Measurements from ENCODE around the gene SCAND1.
"Not testable (repeated sequence)": the region's sequence is repeated elsewhere in the genome, so short reads cannot be mapped to it uniquely, and the experiment has no call there.

SCAND1 gene

DNA sequence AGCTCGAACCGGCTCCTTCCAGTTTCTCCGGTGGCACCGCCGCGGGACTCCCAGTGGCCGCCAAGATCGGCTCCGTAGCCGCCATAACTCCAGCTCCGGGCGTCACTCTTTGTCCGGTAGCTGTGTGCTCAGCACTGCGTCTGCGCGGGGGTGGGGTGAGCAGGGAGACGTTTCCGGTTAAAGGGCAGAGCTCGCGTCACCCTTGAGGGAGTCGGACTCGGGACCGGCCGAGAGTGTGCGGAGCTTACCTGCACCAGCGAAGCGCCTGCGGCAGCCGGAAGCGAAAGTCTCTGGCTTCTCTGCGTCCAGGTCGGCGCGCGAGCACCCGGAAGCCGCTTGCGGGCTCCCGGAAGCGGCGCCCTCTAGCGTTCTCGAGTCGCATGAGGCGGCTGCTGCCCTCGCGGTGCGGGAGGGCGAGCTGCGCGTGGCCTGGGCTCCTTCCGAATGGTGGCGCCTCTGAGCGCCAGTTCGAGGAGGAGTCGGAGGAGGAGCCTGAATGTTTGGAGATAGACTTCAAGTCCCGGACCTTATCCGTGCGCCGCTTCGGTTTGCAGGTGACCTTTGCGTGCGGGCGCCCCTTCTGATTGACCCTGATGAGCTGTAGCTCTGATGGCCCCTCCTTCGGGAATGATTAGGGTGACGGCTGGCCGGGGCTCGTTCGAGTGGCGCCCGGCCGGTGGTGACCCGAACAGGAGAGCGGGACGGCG lies at the start of gene SCAND1:
TSS of gene SCAND1 (minus strand) at position 303 of the 707 bp plus-strand sequence. CDS start at position 85, 218 bp downstream.
- Histone ChIP-seq H2AFZ (ENCODE audit: low read depth, low read length) (peak within 1 kb of the TSS; percentile 78), H3K36me3 (ENCODE audit: insufficient read depth, low read length) (peaks cover 6% of the 10 kb centered on the region), H3K4me1 (ENCODE audit: insufficient read depth, low read length) (peaks cover 13% of the 10 kb centered on the region), H3K4me3 (ENCODE audit: low read length) (peak within 1 kb of the TSS; percentile 75), H3K27me3 (ENCODE audit: insufficient read depth, low read length) (no peaks in the 10 kb centered on the region), H3K9me3 (ENCODE audit: low read length) (no peaks in the 10 kb centered on the region)

GRCh38 chr20:36004045-36004444 lies 49.7 kb upstream of the SCAND1 start:
- H3K4me1 ChIP-seq (ENCODE audit: insufficient read depth, low read length): no peaks in the 10 kb centered on the region
- no peaks in the 10 kb centered on the region for H3K27me3 ChIP-seq (ENCODE audit: insufficient read depth, low read length)
- no peaks in the 10 kb centered on the region for H3K36me3 ChIP-seq (ENCODE audit: insufficient read depth, low read length)
- H3K4me3 ChIP-seq (ENCODE audit: low read length): no peak overlapping the region
- no peak overlapping the region for H2AFZ ChIP-seq (ENCODE audit: low read depth, low read length)
- peaks cover 2% of the 10 kb centered on the region for H3K9me3 ChIP-seq (ENCODE audit: low read length)

- H3K4me3 ChIP-seq (ENCODE audit: low read length): no peak overlapping the region
- H2AFZ ChIP-seq (ENCODE audit: low read depth, low read length): no peak overlapping the region
- no peaks in the 10 kb centered on the region for H3K4me1 ChIP-seq (ENCODE audit: insufficient read depth, low read length)
- peaks cover 2% of the 10 kb centered on the region for H3K9me3 ChIP-seq (ENCODE audit: low read length)
- H3K36me3 ChIP-seq (ENCODE audit: insufficient read depth, low read length): no peaks in the 10 kb centered on the region
- no peaks in the 10 kb centered on the region for H3K27me3 ChIP-seq (ENCODE audit: insufficient read depth, low read length)
These were observed 48.6 kb upstream of the SCAND1 start for GRCh38 chr20:36002855-36003254.

GRCh38 chr20:36001331-36001730 lies 47.0 kb upstream of the SCAND1 start:
- not testable (repeated sequence) for H3K4me3 ChIP-seq (ENCODE audit: low read length); H3K36me3 ChIP-seq (ENCODE audit: insufficient read depth, low read length); H3K4me1 ChIP-seq (ENCODE audit: insufficient read depth, low read length); H3K9me3 ChIP-seq (ENCODE audit: low read length); H2AFZ ChIP-seq (ENCODE audit: low read depth, low read length); H3K27me3 ChIP-seq (ENCODE audit: insufficient read depth, low read length)

DNA sequence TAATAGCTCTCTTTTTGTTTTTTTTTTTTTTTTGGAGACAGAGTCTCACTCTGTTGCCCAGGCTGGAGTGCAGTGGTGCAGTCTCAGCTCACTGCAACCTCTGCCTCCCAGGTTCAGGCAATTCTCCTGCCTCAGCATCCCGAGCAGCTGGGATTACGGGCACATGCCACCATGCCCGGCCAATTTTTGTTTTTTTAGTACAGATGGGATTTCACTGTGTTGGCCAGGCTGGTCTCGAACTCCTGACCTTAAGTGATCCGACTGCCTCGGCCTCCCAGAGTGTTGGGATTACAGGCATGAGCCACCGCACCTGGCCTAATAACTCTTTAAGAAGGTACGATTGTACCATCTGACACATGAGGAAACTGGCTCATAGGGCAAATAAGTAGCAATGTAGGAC lies 42.2 kb upstream of the SCAND1 start:
- not testable (repeated sequence) for H3K27me3 ChIP-seq (ENCODE audit: insufficient read depth, low read length); H3K9me3 ChIP-seq (ENCODE audit: low read length); H3K4me1 ChIP-seq (ENCODE audit: insufficient read depth, low read length); H2AFZ ChIP-seq (ENCODE audit: low read depth, low read length); H3K36me3 ChIP-seq (ENCODE audit: insufficient read depth, low read length); H3K4me3 ChIP-seq (ENCODE audit: low read length)

- H3K4me3 ChIP-seq (ENCODE audit: low read length): no peak overlapping the region
- H3K9me3 ChIP-seq (ENCODE audit: low read length): no peaks in the 10 kb centered on the region
- H2AFZ ChIP-seq (ENCODE audit: low read depth, low read length): no peak overlapping the region
- no peaks in the 10 kb centered on the region for H3K27me3 ChIP-seq (ENCODE audit: insufficient read depth, low read length)
- H3K36me3 ChIP-seq (ENCODE audit: insufficient read depth, low read length): no peaks in the 10 kb centered on the region
- H3K4me1 ChIP-seq (ENCODE audit: insufficient read depth, low read length): peaks cover 8% of the 10 kb centered on the region
These were observed 40.7 kb upstream of the SCAND1 start for GRCh38 chr20:35994994-35995453.

DNA sequence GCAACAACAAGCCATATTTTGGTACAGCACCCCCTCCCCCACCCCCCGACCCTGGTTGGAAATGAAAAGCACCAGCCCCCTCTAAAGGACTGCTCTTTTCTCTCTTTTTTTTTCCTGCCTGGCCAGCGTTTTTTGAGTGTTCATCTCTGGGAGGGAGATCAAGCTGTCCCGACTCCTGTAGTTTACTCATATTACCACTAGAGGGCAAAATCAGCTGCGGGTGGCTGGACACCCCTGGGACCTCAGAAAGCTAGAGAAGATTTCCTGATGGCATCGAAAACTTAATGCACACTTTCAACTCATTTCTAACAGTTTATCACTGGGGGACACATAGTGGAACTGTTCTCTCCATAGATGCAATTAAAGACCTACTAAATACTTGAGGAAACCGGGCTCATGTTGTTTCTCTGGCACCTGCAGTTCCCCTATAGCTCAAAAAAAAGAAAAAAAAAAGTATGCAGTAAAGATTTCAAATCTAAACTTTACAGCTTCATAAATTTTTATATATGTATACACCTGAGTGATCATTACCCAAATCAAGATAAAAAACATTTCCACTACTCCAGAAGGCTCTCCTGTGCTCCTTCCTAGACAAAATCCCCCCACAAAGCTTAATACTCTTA lies 38.5 kb upstream of the SCAND1 start:
- H3K27me3 ChIP-seq (ENCODE audit: insufficient read depth, low read length): no peaks in the 10 kb centered on the region
- H3K36me3 ChIP-seq (ENCODE audit: insufficient read depth, low read length): no peaks in the 10 kb centered on the region
- peaks cover 8% of the 10 kb centered on the region for H3K4me1 ChIP-seq (ENCODE audit: insufficient read depth, low read length)
- no peak overlapping the region for H3K4me3 ChIP-seq (ENCODE audit: low read length)
- H2AFZ ChIP-seq (ENCODE audit: low read depth, low read length): no peak overlapping the region
- H3K9me3 ChIP-seq (ENCODE audit: low read length): no peaks in the 10 kb centered on the region

DNA sequence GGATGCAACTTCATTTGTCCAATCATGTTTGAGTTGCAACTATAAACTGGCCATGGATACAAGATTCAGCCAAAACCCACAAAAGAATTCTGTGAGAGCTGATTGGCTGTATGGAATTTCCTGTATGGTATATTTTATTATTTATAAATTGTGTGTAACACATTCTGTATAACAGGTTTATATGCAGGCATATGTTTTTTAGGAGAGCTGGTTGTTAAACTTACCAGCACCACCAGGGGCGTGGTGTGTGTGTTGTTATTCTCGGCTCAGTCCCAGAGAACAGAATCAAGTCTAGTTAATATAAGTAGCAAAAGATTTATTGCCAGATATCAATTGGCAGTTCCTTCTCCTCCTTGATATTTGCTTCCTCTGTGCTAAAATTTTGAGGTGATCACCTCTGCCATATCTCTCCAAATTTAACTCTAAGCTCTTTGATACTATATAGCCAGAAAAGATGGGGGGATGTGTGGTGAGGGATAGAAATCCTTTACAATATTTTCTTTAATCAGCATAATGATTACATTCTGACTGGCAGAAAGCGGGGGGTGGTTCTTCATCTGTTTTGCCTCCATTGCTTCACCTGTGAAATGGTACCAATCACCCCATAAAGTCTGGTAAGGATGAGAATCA lies 37.0 kb upstream of the SCAND1 start:
- Histone ChIP-seq H3K9me3 (ENCODE audit: low read length) (no peaks in the 10 kb centered on the region), H3K27me3 (ENCODE audit: insufficient read depth, low read length) (no peaks in the 10 kb centered on the region), H3K4me3 (ENCODE audit: low read length) (no peak overlapping the region), H2AFZ (ENCODE audit: low read depth, low read length) (no peak overlapping the region), H3K4me1 (ENCODE audit: insufficient read depth, low read length) (peaks cover 8% of the 10 kb centered on the region), H3K36me3 (ENCODE audit: insufficient read depth, low read length) (no peaks in the 10 kb centered on the region)

DNA sequence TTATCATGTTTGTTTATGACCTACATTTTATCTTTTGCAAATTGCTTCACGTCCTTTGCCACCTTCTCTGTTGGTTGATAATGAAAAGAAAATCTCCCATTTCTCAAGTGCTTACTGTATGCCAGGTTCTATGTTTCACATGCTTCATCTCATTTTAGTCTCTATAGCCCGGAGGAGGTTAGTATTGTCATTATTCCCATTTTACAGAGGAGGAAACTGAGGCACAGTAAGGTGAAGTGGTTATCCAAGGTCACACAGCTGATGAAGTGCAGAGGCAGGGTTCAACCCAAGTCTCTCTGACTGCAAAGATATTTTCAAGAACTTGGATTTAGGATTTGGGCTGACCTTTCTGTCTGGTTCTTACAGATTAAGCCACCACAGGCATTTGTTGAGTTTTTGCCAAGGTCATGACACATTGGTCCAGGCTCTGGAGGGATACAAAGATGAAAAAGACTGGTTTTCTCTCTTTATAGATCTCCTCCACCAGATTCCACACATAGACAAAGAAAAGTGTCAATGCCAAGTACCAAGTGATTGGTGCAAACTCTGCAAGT lies 34.7 kb upstream of the SCAND1 start:
- Histone ChIP-seq H3K27me3 (ENCODE audit: insufficient read depth, low read length) (no peaks in the 10 kb centered on the region), H3K4me3 (ENCODE audit: low read length) (no peak overlapping the region), H2AFZ (ENCODE audit: low read depth, low read length) (no peak overlapping the region), H3K36me3 (ENCODE audit: insufficient read depth, low read length) (no peaks in the 10 kb centered on the region), H3K4me1 (ENCODE audit: insufficient read depth, low read length) (peaks cover 8% of the 10 kb centered on the region), H3K9me3 (ENCODE audit: low read length) (no peaks in the 10 kb centered on the region)

DNA sequence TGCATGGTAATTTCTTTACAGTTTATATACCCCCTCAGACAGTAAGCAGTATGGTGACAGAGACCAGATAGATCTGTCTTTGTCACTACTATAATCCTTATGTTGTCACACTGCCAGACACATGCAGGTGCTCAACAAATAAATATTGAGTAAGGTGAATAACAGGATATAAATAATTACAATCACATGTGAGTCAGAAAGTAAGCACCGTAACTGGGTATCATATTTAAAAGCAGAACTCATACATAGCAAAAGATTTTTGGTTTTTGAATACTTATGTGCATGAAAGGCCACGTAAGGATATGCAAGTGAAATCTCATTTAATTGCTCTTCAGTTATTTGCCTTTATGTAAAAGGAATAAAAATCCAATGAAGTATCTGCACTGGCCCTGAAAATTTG lies 31.5 kb upstream of the SCAND1 start:
- Histone ChIP-seq H3K27me3 (ENCODE audit: insufficient read depth, low read length) (no peaks in the 10 kb centered on the region), H3K9me3 (ENCODE audit: low read length) (no peaks in the 10 kb centered on the region), H2AFZ (ENCODE audit: low read depth, low read length) (no peak overlapping the region), H3K36me3 (ENCODE audit: insufficient read depth, low read length) (no peaks in the 10 kb centered on the region), H3K4me1 (ENCODE audit: insufficient read depth, low read length) (no peaks in the 10 kb centered on the region), H3K4me3 (ENCODE audit: low read length) (no peak overlapping the region)

GRCh38 chr20:35984382-35984781 lies 30.1 kb upstream of the SCAND1 start:
- no peaks in the 10 kb centered on the region for H3K36me3 ChIP-seq (ENCODE audit: insufficient read depth, low read length)

DNA sequence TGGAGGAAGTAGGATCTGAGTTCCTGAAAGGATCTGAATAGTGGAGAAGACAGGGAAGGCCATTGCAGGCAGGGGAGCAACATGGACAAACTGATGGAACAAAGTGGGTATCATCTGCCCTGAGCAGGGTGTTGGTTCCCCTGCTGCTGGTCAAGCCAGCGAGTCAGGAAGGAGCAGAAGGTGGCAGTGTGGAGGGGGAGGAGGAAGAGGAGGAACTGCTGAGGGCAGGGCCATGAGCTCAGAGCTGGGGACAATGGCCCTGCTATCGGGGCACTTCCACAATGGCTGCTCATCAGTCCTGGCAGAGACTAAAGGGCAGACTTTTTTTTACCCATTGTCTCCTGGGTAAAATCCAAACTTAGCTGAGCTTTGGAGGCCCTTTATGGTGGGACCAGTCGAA lies 27.7 kb upstream of the SCAND1 start:
- no peaks in the 10 kb centered on the region for H3K36me3 ChIP-seq (ENCODE audit: insufficient read depth, low read length)
- no peaks in the 10 kb centered on the region for H3K27me3 ChIP-seq (ENCODE audit: insufficient read depth, low read length)
- no peak overlapping the region for H2AFZ ChIP-seq (ENCODE audit: low read depth, low read length)
- H3K4me3 ChIP-seq (ENCODE audit: low read length): no peak overlapping the region
- no peaks in the 10 kb centered on the region for H3K4me1 ChIP-seq (ENCODE audit: insufficient read depth, low read length)
- H3K9me3 ChIP-seq (ENCODE audit: low read length): no peaks in the 10 kb centered on the region

More at GRCh38 chr20:35984382-35984781, 30.1 kb upstream of the SCAND1 start:
- H2AFZ ChIP-seq (ENCODE audit: low read depth, low read length): no peak overlapping the region
- no peaks in the 10 kb centered on the region for H3K4me1 ChIP-seq (ENCODE audit: insufficient read depth, low read length)
- H3K27me3 ChIP-seq (ENCODE audit: insufficient read depth, low read length): no peaks in the 10 kb centered on the region
- no peaks in the 10 kb centered on the region for H3K9me3 ChIP-seq (ENCODE audit: low read length)
- H3K4me3 ChIP-seq (ENCODE audit: low read length): no peak overlapping the region

DNA sequence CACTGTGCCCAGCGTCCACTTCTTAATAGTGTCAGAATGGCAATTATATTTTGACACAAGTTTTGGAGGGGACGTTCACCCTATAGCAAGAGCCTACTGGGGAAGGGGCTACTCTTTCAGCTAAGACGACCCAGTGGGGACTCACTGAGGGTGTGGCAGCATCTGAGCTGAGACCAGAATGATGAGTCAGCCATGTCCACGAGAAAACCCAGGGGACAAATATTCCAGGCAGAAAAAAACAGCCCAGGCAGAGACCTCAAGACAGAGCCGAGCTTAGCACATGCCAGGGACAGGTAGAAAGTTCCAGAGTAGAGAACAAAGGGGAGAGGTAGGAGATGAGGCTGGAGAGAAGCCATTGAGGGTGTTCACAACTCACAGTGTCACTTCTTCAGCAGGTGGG lies 25.2 kb upstream of the SCAND1 start:
- Histone ChIP-seq H3K4me1 (ENCODE audit: insufficient read depth, low read length) (no peaks in the 10 kb centered on the region), H3K27me3 (ENCODE audit: insufficient read depth, low read length) (no peaks in the 10 kb centered on the region), H2AFZ (ENCODE audit: low read depth, low read length) (no peak overlapping the region), H3K9me3 (ENCODE audit: low read length) (no peaks in the 10 kb centered on the region), H3K36me3 (ENCODE audit: insufficient read depth, low read length) (no peaks in the 10 kb centered on the region), H3K4me3 (ENCODE audit: low read length) (no peak overlapping the region)

Measured in neuron (in vitro differentiated cells).